H1 (cell line): ENCODE data around the gene TTC3.

Experiments used
- EP300 ChIP-seq, 2 experiments: IDR thresholded peaks; 1 replicate in 1 of 2; 2 replicates in 1 of 2; pipeline ENCODE4 v1.6.1; 2011 to 2012; ENCODE audit warnings: low read depth in 2 of 2, low read length in 2 of 2, mild to moderate bottlenecking in 2 of 2, borderline replicate concordance in 1 of 2, inconsistent platforms in 1 of 2, moderate library complexity in 1 of 2
- JUND ChIP-seq: IDR thresholded peaks from 2 replicates; pipeline ENCODE4 v1.6.1; 2011; ENCODE audit warnings: mild to moderate bottlenecking, improper control_type of control experiment, low read length
- POLR2A ChIP-seq, 2 experiments: IDR thresholded peaks; 1 replicate in 1 of 2; 2 replicates in 1 of 2; pipeline ENCODE4 v1.6.1; 2011; ENCODE audit warnings: low read depth in 2 of 2, low read length in 2 of 2, mild to moderate bottlenecking in 2 of 2; ENCODE audit errors: control extremely low read depth in 1 of 2
- POLR2AphosphoS5 ChIP-seq: IDR thresholded peaks from 2 replicates; pipeline ENCODE4 v1.6.1; 2011; ENCODE audit warnings: low read depth, low read length
- RAD21 ChIP-seq, 2 experiments: IDR thresholded peaks in 1 of 2; conservative IDR thresholded peaks in 1 of 2; 2 replicates each; pipeline ENCODE4 v1.6.1; 2011; ENCODE audit warnings: low read depth in 2 of 2, low read length in 2 of 2, improper control_type of control experiment in 1 of 2, inconsistent platforms in 1 of 2, mild to moderate bottlenecking in 1 of 2, moderate library complexity in 1 of 2
- RNF2 ChIP-seq: fragments of 200-900, 300-1000 bp; sonication (generic); IDR thresholded peaks from 2 replicates; pipeline ENCODE4 v1.7.1; 2016; ENCODE audit warnings: borderline replicate concordance, low read depth, mild to moderate bottlenecking, antibody characterized with exemption, low read length; ENCODE audit not compliant: poor library complexity, severe bottlenecking; ENCODE audit errors: missing control alignments
- RXRA ChIP-seq: IDR thresholded peaks from 2 replicates; pipeline ENCODE4 v1.6.1; 2011; ENCODE audit warnings: low read depth, mild to moderate bottlenecking, low read length, moderate library complexity; ENCODE audit not compliant: insufficient read depth
- SIX5 ChIP-seq: IDR thresholded peaks from 2 replicates; pipeline ENCODE4 v1.6.1; 2011; ENCODE audit warnings: mild to moderate bottlenecking, low read depth, low read length
- ZNF274 ChIP-seq: IDR thresholded peaks from 2 replicates; pipeline ENCODE4 v1.7.0; 2012; ENCODE audit warnings: low read length, borderline replicate concordance; ENCODE audit errors: extremely low read depth
- TF ChIP-seq, protein P1 (sequence below), 3 experiments: IDR thresholded peaks; 1 replicate in 2 of 3; 2 replicates in 1 of 3; pipeline versions ENCODE4 v1.5.1 to v1.6.1; 2011; ENCODE audit warnings: low read length in 3 of 3, mild to moderate bottlenecking in 3 of 3, inconsistent platforms in 2 of 3, low read depth in 1 of 3, moderate library complexity in 1 of 3; ENCODE audit not compliant: insufficient read depth in 1 of 3; ENCODE audit errors: control extremely low read depth in 1 of 3

DNA sequence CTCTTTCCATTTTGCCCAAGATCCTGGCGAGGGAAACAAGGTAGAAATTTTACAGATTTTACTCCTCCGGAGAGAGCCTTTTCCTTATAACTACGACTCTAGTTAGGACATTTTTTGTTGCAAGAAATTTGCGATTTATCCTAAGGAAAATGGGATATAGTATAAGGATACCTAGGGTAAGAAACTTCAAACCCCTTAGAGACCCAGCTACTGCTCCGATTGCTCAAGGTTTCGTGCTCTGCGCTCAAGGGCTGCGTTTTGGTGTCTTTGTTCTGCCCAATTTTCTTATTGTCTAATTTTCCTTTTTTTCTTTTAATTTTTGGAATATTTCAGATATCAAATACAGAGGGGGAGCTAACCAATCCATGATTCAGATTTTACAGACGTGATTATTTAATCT lies 1.5 kb downstream of the TTC3 start:
- no peak for TF ChIP-seq POLR2AphosphoS5
- TF ChIP-seq EP300 (IDR thresholded peaks at IDR 0.05; ENCODE audit: borderline replicate concordance in 1 of 2, low read depth in 2 of 2, low read length in 2 of 2): no peak
- TF ChIP-seq JUND: no peak
- no peak for TF ChIP-seq RNF2
- TF ChIP-seq, protein P1, sequence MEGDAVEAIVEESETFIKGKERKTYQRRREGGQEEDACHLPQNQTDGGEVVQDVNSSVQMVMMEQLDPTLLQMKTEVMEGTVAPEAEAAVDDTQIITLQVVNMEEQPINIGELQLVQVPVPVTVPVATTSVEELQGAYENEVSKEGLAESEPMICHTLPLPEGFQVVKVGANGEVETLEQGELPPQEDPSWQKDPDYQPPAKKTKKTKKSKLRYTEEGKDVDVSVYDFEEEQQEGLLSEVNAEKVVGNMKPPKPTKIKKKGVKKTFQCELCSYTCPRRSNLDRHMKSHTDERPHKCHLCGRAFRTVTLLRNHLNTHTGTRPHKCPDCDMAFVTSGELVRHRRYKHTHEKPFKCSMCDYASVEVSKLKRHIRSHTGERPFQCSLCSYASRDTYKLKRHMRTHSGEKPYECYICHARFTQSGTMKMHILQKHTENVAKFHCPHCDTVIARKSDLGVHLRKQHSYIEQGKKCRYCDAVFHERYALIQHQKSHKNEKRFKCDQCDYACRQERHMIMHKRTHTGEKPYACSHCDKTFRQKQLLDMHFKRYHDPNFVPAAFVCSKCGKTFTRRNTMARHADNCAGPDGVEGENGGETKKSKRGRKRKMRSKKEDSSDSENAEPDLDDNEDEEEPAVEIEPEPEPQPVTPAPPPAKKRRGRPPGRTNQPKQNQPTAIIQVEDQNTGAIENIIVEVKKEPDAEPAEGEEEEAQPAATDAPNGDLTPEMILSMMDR (IDR thresholded peaks at IDR 0.05; ENCODE audit: control extremely low read depth in 1 of 3, insufficient read depth in 1 of 3, low read depth in 1 of 3, low read length in 3 of 3): no peak
- no peak for TF ChIP-seq ZNF274
- TF ChIP-seq RAD21 (IDR thresholded peaks at IDR 0.05 in 1 of 2, conservative IDR thresholded peaks at IDR 0.05 in 1 of 2; ENCODE audit: low read depth in 2 of 2, low read length in 2 of 2): no peak
- TF ChIP-seq SIX5: no peak
- TF ChIP-seq POLR2A (IDR thresholded peaks at IDR 0.05; ENCODE audit: control extremely low read depth in 1 of 2, low read depth in 2 of 2, low read length in 2 of 2): no peak
- no peak for TF ChIP-seq RXRA
